T-helper 1 cell treated with Interleukin-12 subunit alpha and Interleukin-12 subunit beta and Interleukin-4 antibody, amounts not matched to agents 30 μg/mL and 1 μg/mL, for 36 hours (primary cell): ENCODE data around the gene MLEC.

ENCODE experiments used
- H3K27ac Mint-ChIP-seq: one replicate; pipeline ENCODE4 v1.8.0; 2021; ENCODE audit warnings: mild to moderate bottlenecking, mixed read lengths
- H3K27me3 Mint-ChIP-seq: one replicate; pipeline ENCODE4 v1.8.0; 2021; ENCODE audit warnings: low read depth, mixed read lengths
- H3K36me3 Mint-ChIP-seq: one replicate; pipeline ENCODE4 v1.8.0; 2021; ENCODE audit warnings: low read depth, mixed read lengths
- H3K4me1 Mint-ChIP-seq: one replicate; pipeline ENCODE4 v1.8.0; 2021; ENCODE audit warnings: low read depth, mixed read lengths
- H3K4me3 Mint-ChIP-seq: one replicate; pipeline ENCODE4 v1.8.0; 2021; ENCODE audit warnings: mild to moderate bottlenecking, moderate library complexity, mixed read lengths
- H3K9me3 Mint-ChIP-seq: one replicate; pipeline ENCODE4 v1.8.0; 2021; ENCODE audit warnings: mixed read lengths

The MLEC gene

GRCh38 chr12:120750806-120751205, 63.9 kb downstream of the MLEC start:
- Mint-ChIP-seq H3K27me3 (peaks cover 7% of the 10 kb centered on the region), H3K9me3 (peaks cover 10% of the 10 kb centered on the region), H3K4me1 (no peaks in the 10 kb centered on the region), H3K27ac (no peak overlapping the region), H3K36me3 (no peaks in the 10 kb centered on the region), H3K4me3 (no peak overlapping the region)

DNA sequence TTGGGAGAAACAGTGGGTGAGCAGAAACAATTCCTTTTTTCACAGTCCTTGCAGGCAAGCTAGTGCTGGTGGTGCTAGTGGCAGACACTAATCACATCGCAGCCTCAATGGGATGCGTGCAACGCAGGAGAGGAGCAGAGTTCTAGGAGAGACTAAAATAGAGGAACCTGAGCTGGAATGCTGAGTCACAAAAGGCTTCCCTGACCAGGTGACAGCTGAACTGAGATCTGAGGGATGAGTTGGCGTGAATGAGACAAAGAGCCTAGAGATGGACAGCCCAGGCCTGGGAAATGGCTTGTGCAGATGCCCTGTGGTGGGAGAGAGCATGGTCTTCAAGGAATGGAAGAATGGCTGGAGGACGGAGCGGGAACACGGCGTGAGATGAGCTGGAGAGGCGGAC, 64.4 kb downstream of the MLEC start:
- H3K9me3 Mint-ChIP-seq: peaks cover 10% of the 10 kb centered on the region
- H3K27ac Mint-ChIP-seq: no peak overlapping the region

More for the DNA sequence above, 64.4 kb downstream of the MLEC start:
- H3K27me3 Mint-ChIP-seq: peaks cover 7% of the 10 kb centered on the region
- no peaks in the 10 kb centered on the region for H3K4me1 Mint-ChIP-seq
- H3K36me3 Mint-ChIP-seq: no peaks in the 10 kb centered on the region
- no peak overlapping the region for H3K4me3 Mint-ChIP-seq
